Hepatocyte (in vitro differentiated cells): Measurements from ENCODE around the gene CD28.

Source experiments
- EZH2 ChIP-seq: fragments of 200-600 bp; sonication (generic); IDR thresholded peaks from 2 replicates; pipeline ENCODE4 v1.6.1; 2016; ENCODE audit warnings: antibody characterized with exemption, mild to moderate bottlenecking, borderline replicate concordance
- TF ChIP-seq, protein P1 (sequence below): fragments of 200-600 bp; sonication (generic); IDR thresholded peaks from 2 replicates; pipeline ENCODE4 v1.5.1; 2016; ENCODE audit warnings: antibody characterized with exemption, mild to moderate bottlenecking; ENCODE audit not compliant: poor library complexity

DNA sequence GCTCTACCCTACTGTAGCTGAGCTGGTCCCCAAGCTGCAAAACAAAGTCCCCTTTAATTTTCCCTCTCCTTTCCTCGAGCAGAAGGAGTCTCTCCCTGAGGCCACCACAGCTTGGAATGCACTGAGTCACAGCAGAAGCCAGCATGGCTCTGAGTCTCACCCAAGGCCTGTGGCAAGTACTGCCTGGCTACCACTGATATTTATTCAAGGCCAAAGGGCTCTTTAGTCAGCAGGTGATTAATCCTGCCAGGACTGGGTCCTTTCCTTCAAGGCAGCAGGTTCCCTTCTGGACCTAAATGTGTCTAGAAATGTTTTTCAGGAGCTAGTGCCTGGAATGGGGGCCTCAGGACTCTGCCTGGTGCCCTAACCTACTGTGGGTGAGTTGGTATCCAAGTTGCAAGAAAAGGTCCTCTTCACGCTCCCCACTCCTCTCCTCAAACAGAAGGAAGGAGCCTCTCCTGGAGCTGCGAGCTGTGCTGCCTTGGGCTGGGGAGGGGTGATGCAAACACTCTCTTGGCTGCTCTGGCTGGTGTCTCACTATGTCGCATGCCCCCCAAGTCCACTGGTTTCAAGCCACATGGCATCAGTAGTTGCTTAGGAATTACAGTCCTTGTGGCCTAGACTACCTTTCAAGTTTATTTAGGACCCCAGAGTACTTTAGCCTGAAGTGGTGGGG is 53.4 kb downstream of the CD28 start:
- TF ChIP-seq, protein P1, sequence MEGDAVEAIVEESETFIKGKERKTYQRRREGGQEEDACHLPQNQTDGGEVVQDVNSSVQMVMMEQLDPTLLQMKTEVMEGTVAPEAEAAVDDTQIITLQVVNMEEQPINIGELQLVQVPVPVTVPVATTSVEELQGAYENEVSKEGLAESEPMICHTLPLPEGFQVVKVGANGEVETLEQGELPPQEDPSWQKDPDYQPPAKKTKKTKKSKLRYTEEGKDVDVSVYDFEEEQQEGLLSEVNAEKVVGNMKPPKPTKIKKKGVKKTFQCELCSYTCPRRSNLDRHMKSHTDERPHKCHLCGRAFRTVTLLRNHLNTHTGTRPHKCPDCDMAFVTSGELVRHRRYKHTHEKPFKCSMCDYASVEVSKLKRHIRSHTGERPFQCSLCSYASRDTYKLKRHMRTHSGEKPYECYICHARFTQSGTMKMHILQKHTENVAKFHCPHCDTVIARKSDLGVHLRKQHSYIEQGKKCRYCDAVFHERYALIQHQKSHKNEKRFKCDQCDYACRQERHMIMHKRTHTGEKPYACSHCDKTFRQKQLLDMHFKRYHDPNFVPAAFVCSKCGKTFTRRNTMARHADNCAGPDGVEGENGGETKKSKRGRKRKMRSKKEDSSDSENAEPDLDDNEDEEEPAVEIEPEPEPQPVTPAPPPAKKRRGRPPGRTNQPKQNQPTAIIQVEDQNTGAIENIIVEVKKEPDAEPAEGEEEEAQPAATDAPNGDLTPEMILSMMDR, result no peak
- no peak for TF ChIP-seq EZH2
